AG04450 (cell line): Measurements from ENCODE around the gene SPEG. TPM values are rescaled to one million over a fixed set of nuclear protein-coding genes. Genes with fewer than 3 reads are reported as not detected.

Experiments
- CTCF ChIA-PET: fragments of 300-600, 350-600 bp; formaldehyde crosslinking; extraction: SDS; loops from one replicate; lab custom pipeline; 2022; ENCODE audit warnings: antibody characterized with exemption, inconsistent platforms; lab: Charles Lee
- POLR2A ChIA-PET: fragments of 350-600 bp; formaldehyde crosslinking; extraction: SDS; loops from one replicate; lab custom pipeline; 2021; ENCODE audit warnings: antibody characterized with exemption, inconsistent platforms; lab: Yijun Ruan, JAX
- DNase-seq: peaks from one replicate; pipeline ENCODE4 v3.0.0-alpha.2; 2011; ENCODE audit warnings: low read depth, low spot score
- H3K27ac ChIP-seq: one replicate; pipeline ENCODE4 v1.5.1; 2012; ENCODE audit warnings: low read depth, low read length, control low read depth
- H3K27me3 ChIP-seq: one replicate; pipeline ENCODE4 v1.6.0; 2012; ENCODE audit warnings: low read length; ENCODE audit not compliant: control insufficient read depth, insufficient read depth
- H3K4me3 ChIP-seq: 2 replicates; pipeline ENCODE4 v1.5.1; 2011; ENCODE audit warnings: mild to moderate bottlenecking, low read depth, low read length, control low read depth
- H3K9me3 ChIP-seq: 2 replicates; pipeline ENCODE4 v1.5.1; 2012; ENCODE audit warnings: low read length; ENCODE audit not compliant: control insufficient read depth, insufficient read depth
- polyA plus RNA-seq: library from polyadenylated mRNA; depleted of rRNA; stranded (reverse); fragments of >200 nt; gene quantifications from 2 replicates; pipeline ENCODE4 v1.2.3, GENCODE V29; 2011
- TF ChIP-seq, protein P1 (sequence below): IDR thresholded peaks from 2 replicates; pipeline ENCODE4 v1.5.1; 2011; ENCODE audit warnings: low read depth, low read length, control low read depth, inconsistent platforms

The SPEG gene
- polyA plus RNA-seq, 1 experiment, result 28.0 TPM

GRCh38 chr2:219517954-219518778 is 83.5 kb downstream of the SPEG start:
- POLR2A ChIA-PET, result no interaction called here
- TF ChIP-seq, protein P1, sequence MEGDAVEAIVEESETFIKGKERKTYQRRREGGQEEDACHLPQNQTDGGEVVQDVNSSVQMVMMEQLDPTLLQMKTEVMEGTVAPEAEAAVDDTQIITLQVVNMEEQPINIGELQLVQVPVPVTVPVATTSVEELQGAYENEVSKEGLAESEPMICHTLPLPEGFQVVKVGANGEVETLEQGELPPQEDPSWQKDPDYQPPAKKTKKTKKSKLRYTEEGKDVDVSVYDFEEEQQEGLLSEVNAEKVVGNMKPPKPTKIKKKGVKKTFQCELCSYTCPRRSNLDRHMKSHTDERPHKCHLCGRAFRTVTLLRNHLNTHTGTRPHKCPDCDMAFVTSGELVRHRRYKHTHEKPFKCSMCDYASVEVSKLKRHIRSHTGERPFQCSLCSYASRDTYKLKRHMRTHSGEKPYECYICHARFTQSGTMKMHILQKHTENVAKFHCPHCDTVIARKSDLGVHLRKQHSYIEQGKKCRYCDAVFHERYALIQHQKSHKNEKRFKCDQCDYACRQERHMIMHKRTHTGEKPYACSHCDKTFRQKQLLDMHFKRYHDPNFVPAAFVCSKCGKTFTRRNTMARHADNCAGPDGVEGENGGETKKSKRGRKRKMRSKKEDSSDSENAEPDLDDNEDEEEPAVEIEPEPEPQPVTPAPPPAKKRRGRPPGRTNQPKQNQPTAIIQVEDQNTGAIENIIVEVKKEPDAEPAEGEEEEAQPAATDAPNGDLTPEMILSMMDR, result no peak
- CTCF ChIA-PET, result interaction anchor here (1.1 to 8.2 kb wide), 8 partner anchors 10 to 115 kb away, joined by 3 to 97 read pairs (median 36); partner anchors contain the start of gene GMPPA
- peaks cover 47% of the 10 kb centered on the region for H3K27me3 ChIP-seq
- no peak overlapping the region for H3K4me3 ChIP-seq
- no peak overlapping the region for H3K27ac ChIP-seq
- no peaks in the 10 kb centered on the region; the same call in 1 of the 2 replicates for H3K9me3 ChIP-seq
- no peak for DNase-seq

GRCh38 chr2:219519526-219519916 is 84.9 kb downstream of the SPEG start:
- no peak for DNase-seq
- CTCF ChIA-PET, result interaction anchor here (1.2 to 8.2 kb wide), 8 partner anchors 8 to 116 kb away, joined by 7 to 97 read pairs (median 38); partner anchors contain the start of gene GMPPA
- TF ChIP-seq, protein P1, result no peak
- peaks cover 34% of the 10 kb centered on the region for H3K27me3 ChIP-seq
- H3K9me3 ChIP-seq, result no peaks in the 10 kb centered on the region; the same call in 1 of the 2 replicates
- no peak overlapping the region for H3K27ac ChIP-seq
- POLR2A ChIA-PET, result interaction anchor here (2.0 kb wide), 1 partner anchor 21 kb away, joined by 6 read pairs; the partner anchor contains the start of gene GMPPA
- no peak overlapping the region for H3K4me3 ChIP-seq

DNA sequence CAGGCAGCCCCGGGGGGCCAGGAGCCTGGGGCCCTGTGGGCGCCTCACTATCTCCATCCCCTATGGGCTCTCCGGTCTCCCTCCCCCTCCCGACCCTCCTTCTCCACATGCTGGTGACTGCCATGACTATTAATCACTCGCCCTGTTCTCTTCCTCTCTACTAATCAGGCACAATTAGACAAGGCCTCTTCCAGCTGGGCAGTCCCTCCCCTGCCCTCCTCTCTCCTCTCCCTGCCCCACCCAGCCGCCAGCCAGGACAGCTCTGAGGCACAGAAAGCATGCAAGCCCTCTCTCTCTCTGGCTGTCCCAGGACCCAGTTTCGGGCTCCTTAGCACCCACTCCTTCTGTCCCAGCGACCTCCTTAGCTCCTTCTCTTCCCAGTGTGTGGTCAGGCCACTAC is 85.4 kb downstream of the SPEG start:
- Histone ChIP-seq H3K4me3 (no peak overlapping the region), H3K27me3 (peaks cover 29% of the 10 kb centered on the region), H3K9me3 (no peaks in the 10 kb centered on the region; the same call in 1 of the 2 replicates), H3K27ac (no peak overlapping the region)
- TF ChIP-seq, protein P1, result no peak
- no peak for DNase-seq
- POLR2A ChIA-PET, result interaction anchor here (0.6 to 2.0 kb wide), 4 partner anchors 9 to 104 kb away, joined by 3 to 6 read pairs (median 3); partner anchors contain the start of gene GMPPA
- CTCF ChIA-PET, result interaction anchor here (0.5 to 8.2 kb wide), 13 partner anchors 9 to 128 kb away, joined by 3 to 97 read pairs (median 14); partner anchors contain the start of genes GMPPA and TMEM198

- DNase-seq, result no peak
- ChIA-PET CTCF (interaction anchor here (0.5 to 8.2 kb wide), 22 partner anchors 10 to 176 kb away, joined by 3 to 97 read pairs (median 6); partner anchors contain the start of genes DNPEP, GMPPA, OBSL1 and TMEM198), POLR2A (interaction anchor here (0.9 to 2.0 kb wide), 4 partner anchors 10 to 105 kb away, joined by 3 to 6 read pairs (median 4); partner anchors contain the start of gene GMPPA)
- TF ChIP-seq, protein P1, result peak; percentile 87
- Histone ChIP-seq H3K27me3 (peaks cover 19% of the 10 kb centered on the region), H3K4me3 (no peak overlapping the region), H3K27ac (no peak overlapping the region), H3K9me3 (no peaks in the 10 kb centered on the region)
Observed at GRCh38 chr2:219521066-219521880, 86.6 kb downstream of the SPEG start.
